ENCODE measurements around the gene ROBO2. TPM values are rescaled to one million over a fixed set of nuclear protein-coding genes. Genes with fewer than 3 reads are reported as not detected.

The ROBO2 gene
- total and polyA plus RNA-seq, 10 of the 15 experiments (the other 5 are each of a cell fraction or from before 2014, with no cell fraction given), result 0.22 to 2.5 (median 0.81) TPM

DNA sequence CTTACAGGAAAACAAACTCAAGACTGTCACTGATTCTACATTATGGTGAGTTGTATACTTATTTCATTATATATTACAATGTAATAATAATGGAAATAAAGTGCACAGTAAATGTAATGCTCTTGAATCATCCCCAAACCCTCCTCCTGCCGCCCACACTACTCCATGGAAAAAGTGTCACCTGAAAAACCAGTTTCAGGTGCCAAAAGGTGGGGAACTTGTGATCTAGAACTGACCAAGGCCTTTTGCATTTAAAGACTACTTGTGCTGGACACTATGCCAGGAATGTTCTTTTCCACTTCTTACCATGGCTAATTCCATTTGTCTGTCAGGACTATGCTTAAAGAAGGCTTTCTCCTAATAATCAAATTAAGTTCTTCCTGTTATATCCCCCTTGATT lies 32.3 kb downstream of the ROBO2 start:
- intact Hi-C loops (cut with micrococcal nuclease; ENCODE audit: unreplicated experiment) (no loop called here), in situ Hi-C loops (cut with MboI) (no loop called here)
- CTCF ChIA-PET, result no interaction called here
- no peak overlapping the region for H3K27ac ChIP-seq (ENCODE audit: control insufficient read depth, insufficient read depth)
- 0% methylated on average over 1 of the region's 1 CpG for WGBS (ENCODE audit: insufficient coverage, insufficient replicate concordance, low lambda C conversion rate, missing lambda C conversion rate)
- H3K4me3 ChIP-seq, result no peak overlapping the region
- POLR2A ChIA-PET, result no interaction called here
- no peak for DNase-seq (ENCODE audit: low read depth, low spot score)
- H3K79me2 ChIP-seq (ENCODE audit: control insufficient read depth, insufficient read depth, low read length), result no peaks in the 10 kb centered on the region
- no peaks in the 10 kb centered on the region; the same call in 2 of the 3 replicates for H3K9me3 ChIP-seq (replicated peaks; ENCODE audit: control insufficient read depth, insufficient read depth, low read length)
- no peaks in the 10 kb centered on the region for H4K20me1 ChIP-seq (ENCODE audit: control insufficient read depth, insufficient read depth)
- no peak overlapping the region for H3K9ac ChIP-seq (ENCODE audit: control insufficient read depth, insufficient read depth, low read length)
- H3K36me3 ChIP-seq (ENCODE audit: control insufficient read depth in 2 of 2, insufficient read depth in 2 of 2, low read length in 1 of 2), result no peaks in the 10 kb centered on the region
- SMC1A ChIA-PET (ENCODE audit: uncharacterized antibody, unreplicated experiment), result no interaction called here
- BruUV-seq (replicated peaks), result no TSS peak
- no peak overlapping the region for H2AFZ ChIP-seq (ENCODE audit: control insufficient read depth, low read depth, low read length)
- no peak for ATAC-seq
- TF ChIP-seq, protein P1, sequence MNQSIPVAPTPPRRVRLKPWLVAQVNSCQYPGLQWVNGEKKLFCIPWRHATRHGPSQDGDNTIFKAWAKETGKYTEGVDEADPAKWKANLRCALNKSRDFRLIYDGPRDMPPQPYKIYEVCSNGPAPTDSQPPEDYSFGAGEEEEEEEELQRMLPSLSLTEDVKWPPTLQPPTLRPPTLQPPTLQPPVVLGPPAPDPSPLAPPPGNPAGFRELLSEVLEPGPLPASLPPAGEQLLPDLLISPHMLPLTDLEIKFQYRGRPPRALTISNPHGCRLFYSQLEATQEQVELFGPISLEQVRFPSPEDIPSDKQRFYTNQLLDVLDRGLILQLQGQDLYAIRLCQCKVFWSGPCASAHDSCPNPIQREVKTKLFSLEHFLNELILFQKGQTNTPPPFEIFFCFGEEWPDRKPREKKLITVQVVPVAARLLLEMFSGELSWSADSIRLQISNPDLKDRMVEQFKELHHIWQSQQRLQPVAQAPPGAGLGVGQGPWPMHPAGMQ (IDR thresholded peaks at IDR 0.05; ENCODE audit: borderline replicate concordance), result no peak
- TF ChIP-seq GABPA (IDR thresholded peaks at IDR 0.05; ENCODE audit: low read depth) (no peak), CBFB (IDR thresholded peaks at IDR 0.05; ENCODE audit: low read depth) (no peak), NFXL1 (IDR thresholded peaks at IDR 0.05; ENCODE audit: borderline replicate concordance) (no peak)
- no peaks in the 10 kb centered on the region for H3K27me3 ChIP-seq (replicated peaks in 1 of 2; ENCODE audit: control insufficient read depth in 2 of 2, insufficient read depth in 2 of 2, low read length in 1 of 2)
- no peaks in the 10 kb centered on the region for H3K4me1 ChIP-seq (ENCODE audit: control insufficient read depth, insufficient read depth, low read length)
- RAD21 ChIA-PET (ENCODE audit: unreplicated experiment), result interaction anchor here (0.6 kb wide), 1 partner anchor 817 kb away, joined by 3 read pairs; no protein-coding TSS in a partner anchor
- FAIRE-seq, result no peak
- no peak overlapping the region for H3K4me2 ChIP-seq (ENCODE audit: control insufficient read depth, insufficient read depth)

DNA sequence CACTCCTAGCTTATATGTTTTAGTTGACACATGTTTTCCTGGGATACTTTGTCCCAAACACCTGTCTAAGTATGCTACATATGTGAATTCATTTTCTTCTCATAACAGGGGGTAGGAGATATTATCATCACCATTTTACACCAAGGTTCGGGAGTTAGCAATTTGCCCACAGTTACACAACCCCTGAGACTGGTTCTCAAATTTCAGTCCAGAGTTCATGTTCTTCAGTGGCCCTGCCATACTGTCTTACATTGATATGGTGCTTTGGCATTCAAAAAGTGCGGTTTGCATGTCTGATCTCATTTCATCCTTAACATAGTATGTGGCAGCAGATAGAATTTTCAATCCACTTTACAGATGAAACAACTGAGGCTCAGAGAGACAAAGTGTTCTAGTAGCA lies 38.4 kb downstream of the ROBO2 start:
- WGBS (ENCODE audit: insufficient coverage, insufficient replicate concordance, low lambda C conversion rate, missing lambda C conversion rate), result 18% methylated on average over 2 of the region's 2 CpGs
- Histone ChIP-seq H3K4me2 (ENCODE audit: control insufficient read depth, insufficient read depth) (no peak overlapping the region), H3K9me3 (replicated peaks; ENCODE audit: control insufficient read depth, insufficient read depth, low read length) (no peaks in the 10 kb centered on the region), H4K20me1 (ENCODE audit: control insufficient read depth, insufficient read depth) (no peaks in the 10 kb centered on the region), H3K9ac (ENCODE audit: control insufficient read depth, insufficient read depth, low read length) (no peak overlapping the region), H3K4me1 (ENCODE audit: control insufficient read depth, insufficient read depth, low read length) (no peaks in the 10 kb centered on the region), H3K27me3 (replicated peaks in 1 of 2; ENCODE audit: control insufficient read depth in 2 of 2, insufficient read depth in 2 of 2, low read length in 1 of 2) (no peaks in the 10 kb centered on the region), H3K36me3 (ENCODE audit: control insufficient read depth in 2 of 2, insufficient read depth in 2 of 2, low read length in 1 of 2) (no peaks in the 10 kb centered on the region), H3K79me2 (ENCODE audit: control insufficient read depth, insufficient read depth, low read length) (no peaks in the 10 kb centered on the region), H3K27ac (ENCODE audit: control insufficient read depth, insufficient read depth) (no peak overlapping the region), H2AFZ (ENCODE audit: control insufficient read depth, low read depth, low read length) (no peak overlapping the region), H3K4me3 (no peak overlapping the region)
- no peak for DNase-seq (ENCODE audit: low read depth, low spot score)
- ChIA-PET POLR2A (no interaction called here), CTCF (no interaction called here), SMC1A (ENCODE audit: uncharacterized antibody, unreplicated experiment) (no interaction called here), RAD21 (ENCODE audit: unreplicated experiment) (no interaction called here)
- no TSS peak for BruUV-seq (replicated peaks)
- FAIRE-seq, result no peak
- in situ Hi-C loops (cut with MboI) (no loop called here), intact Hi-C loops (cut with micrococcal nuclease; ENCODE audit: unreplicated experiment) (no loop called here)
- ATAC-seq, result no peak
- no peak for TF ChIP-seq STAT1 (conservative IDR thresholded peaks at IDR 0.05)
- no peak for TF ChIP-seq BRCA1 (IDR thresholded peaks at IDR 0.05; ENCODE audit: low read depth, low read length)
- TF ChIP-seq, protein P2, sequence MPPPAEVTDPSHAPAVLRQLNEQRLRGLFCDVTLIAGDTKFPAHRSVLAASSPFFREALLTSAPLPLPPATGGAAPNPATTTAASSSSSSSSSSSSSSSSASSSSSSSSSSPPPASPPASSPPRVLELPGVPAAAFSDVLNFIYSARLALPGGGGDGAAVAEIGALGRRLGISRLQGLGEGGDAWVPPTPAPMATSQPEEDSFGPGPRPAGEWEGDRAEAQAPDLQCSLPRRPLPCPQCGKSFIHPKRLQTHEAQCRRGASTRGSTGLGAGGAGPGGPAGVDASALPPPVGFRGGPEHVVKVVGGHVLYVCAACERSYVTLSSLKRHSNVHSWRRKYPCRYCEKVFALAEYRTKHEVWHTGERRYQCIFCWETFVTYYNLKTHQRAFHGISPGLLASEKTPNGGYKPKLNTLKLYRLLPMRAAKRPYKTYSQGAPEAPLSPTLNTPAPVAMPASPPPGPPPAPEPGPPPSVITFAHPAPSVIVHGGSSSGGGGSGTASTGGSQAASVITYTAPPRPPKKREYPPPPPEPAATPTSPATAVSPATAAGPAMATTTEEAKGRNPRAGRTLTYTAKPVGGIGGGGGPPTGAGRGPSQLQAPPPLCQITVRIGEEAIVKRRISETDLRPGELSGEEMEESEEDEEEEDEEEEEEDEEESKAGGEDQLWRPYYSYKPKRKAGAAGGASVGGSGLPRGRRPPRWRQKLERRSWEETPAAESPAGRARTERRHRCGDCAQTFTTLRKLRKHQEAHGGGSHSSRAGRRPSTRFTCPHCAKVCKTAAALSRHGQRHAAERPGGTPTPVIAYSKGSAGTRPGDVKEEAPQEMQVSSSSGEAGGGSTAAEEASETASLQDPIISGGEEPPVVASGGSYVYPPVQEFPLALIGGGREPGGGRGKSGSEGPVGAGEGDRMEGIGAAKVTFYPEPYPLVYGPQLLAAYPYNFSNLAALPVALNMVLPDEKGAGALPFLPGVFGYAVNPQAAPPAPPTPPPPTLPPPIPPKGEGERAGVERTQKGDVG (CRISPR knock-in tag; IDR thresholded peaks at IDR 0.05), result no peak
- TF ChIP-seq, protein P3, sequence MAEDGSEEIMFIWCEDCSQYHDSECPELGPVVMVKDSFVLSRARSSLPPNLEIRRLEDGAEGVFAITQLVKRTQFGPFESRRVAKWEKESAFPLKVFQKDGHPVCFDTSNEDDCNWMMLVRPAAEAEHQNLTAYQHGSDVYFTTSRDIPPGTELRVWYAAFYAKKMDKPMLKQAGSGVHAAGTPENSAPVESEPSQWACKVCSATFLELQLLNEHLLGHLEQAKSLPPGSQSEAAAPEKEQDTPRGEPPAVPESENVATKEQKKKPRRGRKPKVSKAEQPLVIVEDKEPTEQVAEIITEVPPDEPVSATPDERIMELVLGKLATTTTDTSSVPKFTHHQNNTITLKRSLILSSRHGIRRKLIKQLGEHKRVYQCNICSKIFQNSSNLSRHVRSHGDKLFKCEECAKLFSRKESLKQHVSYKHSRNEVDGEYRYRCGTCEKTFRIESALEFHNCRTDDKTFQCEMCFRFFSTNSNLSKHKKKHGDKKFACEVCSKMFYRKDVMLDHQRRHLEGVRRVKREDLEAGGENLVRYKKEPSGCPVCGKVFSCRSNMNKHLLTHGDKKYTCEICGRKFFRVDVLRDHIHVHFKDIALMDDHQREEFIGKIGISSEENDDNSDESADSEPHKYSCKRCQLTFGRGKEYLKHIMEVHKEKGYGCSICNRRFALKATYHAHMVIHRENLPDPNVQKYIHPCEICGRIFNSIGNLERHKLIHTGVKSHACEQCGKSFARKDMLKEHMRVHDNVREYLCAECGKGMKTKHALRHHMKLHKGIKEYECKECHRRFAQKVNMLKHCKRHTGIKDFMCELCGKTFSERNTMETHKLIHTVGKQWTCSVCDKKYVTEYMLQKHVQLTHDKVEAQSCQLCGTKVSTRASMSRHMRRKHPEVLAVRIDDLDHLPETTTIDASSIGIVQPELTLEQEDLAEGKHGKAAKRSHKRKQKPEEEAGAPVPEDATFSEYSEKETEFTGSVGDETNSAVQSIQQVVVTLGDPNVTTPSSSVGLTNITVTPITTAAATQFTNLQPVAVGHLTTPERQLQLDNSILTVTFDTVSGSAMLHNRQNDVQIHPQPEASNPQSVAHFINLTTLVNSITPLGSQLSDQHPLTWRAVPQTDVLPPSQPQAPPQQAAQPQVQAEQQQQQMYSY (CRISPR knock-in tag; IDR thresholded peaks at IDR 0.05), result no peak
- TF ChIP-seq TARDBP (IDR thresholded peaks at IDR 0.05; ENCODE audit: borderline replicate concordance), result no peak
- TF ChIP-seq FOS (IDR thresholded peaks at IDR 0.05; ENCODE audit: borderline replicate concordance, extremely low read depth, insufficient read length), result no peak
- TF ChIP-seq SMARCA5 (IDR thresholded peaks at IDR 0.05), result no peak

Measured in GM12878 (cell line).